ENCODE measurements around the gene PHF2.

The PHF2 gene

DNA sequence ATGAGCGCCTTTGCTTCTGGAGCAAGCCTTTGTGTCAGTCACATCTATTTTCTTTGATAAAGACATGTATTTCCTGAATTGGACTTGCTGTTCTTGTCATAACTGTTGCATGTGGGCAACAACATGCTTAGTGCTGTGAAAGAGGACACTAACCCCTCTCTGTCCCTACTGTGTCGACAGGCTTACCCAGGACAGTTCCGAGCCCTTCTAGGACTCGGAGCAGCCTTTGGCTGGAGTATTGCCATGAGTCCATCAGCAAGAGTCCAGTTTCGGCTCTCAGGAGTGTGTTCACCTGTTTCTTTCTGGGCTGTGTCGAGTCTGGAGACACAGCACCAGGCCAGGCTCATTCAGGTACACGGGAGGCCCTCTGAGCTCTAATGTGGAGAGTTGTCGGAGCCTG is 36.1 kb upstream of the PHF2 start (continued):
- TF ChIP-seq ZNF155 (tag by site-specific recombination; IDR thresholded peaks at IDR 0.05) (no peak), ZBTB8A (tag by site-specific recombination; IDR thresholded peaks at IDR 0.05) (no peak), ZNF473 (tag by site-specific recombination; IDR thresholded peaks at IDR 0.05) (no peak), RBAK (tag by site-specific recombination; IDR thresholded peaks at IDR 0.05) (no peak), ZSCAN16 (tag by site-specific recombination; IDR thresholded peaks at IDR 0.05) (no peak), GLIS1 (tag by site-specific recombination; IDR thresholded peaks at IDR 0.05) (no peak)
- TF ChIP-seq, protein P1, sequence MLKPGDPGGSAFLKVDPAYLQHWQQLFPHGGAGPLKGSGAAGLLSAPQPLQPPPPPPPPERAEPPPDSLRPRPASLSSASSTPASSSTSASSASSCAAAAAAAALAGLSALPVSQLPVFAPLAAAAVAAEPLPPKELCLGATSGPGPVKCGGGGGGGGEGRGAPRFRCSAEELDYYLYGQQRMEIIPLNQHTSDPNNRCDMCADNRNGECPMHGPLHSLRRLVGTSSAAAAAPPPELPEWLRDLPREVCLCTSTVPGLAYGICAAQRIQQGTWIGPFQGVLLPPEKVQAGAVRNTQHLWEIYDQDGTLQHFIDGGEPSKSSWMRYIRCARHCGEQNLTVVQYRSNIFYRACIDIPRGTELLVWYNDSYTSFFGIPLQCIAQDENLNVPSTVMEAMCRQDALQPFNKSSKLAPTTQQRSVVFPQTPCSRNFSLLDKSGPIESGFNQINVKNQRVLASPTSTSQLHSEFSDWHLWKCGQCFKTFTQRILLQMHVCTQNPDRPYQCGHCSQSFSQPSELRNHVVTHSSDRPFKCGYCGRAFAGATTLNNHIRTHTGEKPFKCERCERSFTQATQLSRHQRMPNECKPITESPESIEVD (tag by site-specific recombination; IDR thresholded peaks at IDR 0.05): no peak

DNA sequence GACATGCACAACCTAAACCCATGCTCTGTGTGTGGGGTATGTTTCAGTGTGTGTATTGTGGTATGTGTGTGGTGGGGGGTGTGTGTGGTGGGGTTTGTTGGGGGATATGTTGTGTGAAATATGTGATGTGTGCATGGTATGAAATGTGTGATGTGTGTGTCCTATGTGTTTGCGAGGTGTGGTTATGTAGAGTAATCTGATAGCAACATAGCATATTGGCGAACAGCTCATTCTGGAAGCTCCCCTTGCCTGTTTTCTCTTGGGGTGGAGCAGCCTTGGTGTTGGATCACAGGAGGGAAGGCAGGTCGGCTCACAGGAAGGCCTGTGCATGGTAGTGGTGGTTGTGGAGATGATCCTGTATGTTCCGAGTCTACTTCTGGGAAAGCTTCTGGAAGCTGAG is 35.4 kb upstream of the PHF2 start:
- H3K4me3 ChIP-seq (ENCODE audit: low read depth, low read length): no peak overlapping the region
- H3K27ac ChIP-seq (ENCODE audit: extremely low read depth, low read depth, low read length): no peak overlapping the region
- peaks cover 4 to 53% of the 10 kb centered on the region in 2 experiments; a peak in 1 of 3 replicates for H3K36me3 ChIP-seq (ENCODE audit: control insufficient read depth in 2 of 2, insufficient read depth in 1 of 2, low read length in 2 of 2)
- no peaks in the 10 kb centered on the region for H3K9me3 ChIP-seq (ENCODE audit: control insufficient read depth, insufficient read depth, low read depth, low read length)
- ChIA-PET POLR2A (no interaction called here), CTCF (no interaction called here)
- no peaks in the 10 kb centered on the region for H3K4me1 ChIP-seq (ENCODE audit: control insufficient read depth, insufficient read depth, low read length)
- no peak for TF ChIP-seq ZNF707 (tag by site-specific recombination; IDR thresholded peaks at IDR 0.05)
- TF ChIP-seq ZNF510 (tag by site-specific recombination; IDR thresholded peaks at IDR 0.05; ENCODE audit: insufficient replicate concordance): no peak
- TF ChIP-seq GLIS2 (tag by site-specific recombination; IDR thresholded peaks at IDR 0.05): no peak
- TF ChIP-seq, protein P2, sequence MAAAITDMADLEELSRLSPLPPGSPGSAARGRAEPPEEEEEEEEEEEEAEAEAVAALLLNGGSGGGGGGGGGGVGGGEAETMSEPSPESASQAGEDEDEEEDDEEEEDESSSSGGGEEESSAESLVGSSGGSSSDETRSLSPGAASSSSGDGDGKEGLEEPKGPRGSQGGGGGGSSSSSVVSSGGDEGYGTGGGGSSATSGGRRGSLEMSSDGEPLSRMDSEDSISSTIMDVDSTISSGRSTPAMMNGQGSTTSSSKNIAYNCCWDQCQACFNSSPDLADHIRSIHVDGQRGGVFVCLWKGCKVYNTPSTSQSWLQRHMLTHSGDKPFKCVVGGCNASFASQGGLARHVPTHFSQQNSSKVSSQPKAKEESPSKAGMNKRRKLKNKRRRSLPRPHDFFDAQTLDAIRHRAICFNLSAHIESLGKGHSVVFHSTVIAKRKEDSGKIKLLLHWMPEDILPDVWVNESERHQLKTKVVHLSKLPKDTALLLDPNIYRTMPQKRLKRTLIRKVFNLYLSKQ (tag by site-specific recombination; IDR thresholded peaks at IDR 0.05; ENCODE audit: borderline replicate concordance): no peak
- no peak for TF ChIP-seq ZNF529 (tag by site-specific recombination; IDR thresholded peaks at IDR 0.05; ENCODE audit: insufficient replicate concordance)
- TF ChIP-seq ZNF747 (tag by site-specific recombination; IDR thresholded peaks at IDR 0.05): no peak
- no peak for TF ChIP-seq ZNF416 (tag by site-specific recombination; IDR thresholded peaks at IDR 0.05)
- no peak for TF ChIP-seq ZIC2 (tag by site-specific recombination; IDR thresholded peaks at IDR 0.05)
- no peak for TF ChIP-seq BCL11B (tag by site-specific recombination; IDR thresholded peaks at IDR 0.05; ENCODE audit: low read depth)
- TF ChIP-seq, protein P3, sequence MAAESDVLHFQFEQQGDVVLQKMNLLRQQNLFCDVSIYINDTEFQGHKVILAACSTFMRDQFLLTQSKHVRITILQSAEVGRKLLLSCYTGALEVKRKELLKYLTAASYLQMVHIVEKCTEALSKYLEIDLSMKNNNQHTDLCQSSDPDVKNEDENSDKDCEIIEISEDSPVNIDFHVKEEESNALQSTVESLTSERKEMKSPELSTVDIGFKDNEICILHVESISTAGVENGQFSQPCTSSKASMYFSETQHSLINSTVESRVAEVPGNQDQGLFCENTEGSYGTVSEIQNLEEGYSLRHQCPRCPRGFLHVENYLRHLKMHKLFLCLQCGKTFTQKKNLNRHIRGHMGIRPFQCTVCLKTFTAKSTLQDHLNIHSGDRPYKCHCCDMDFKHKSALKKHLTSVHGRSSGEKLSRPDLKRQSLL (tag by site-specific recombination; IDR thresholded peaks at IDR 0.05): no peak
- TF ChIP-seq SETDB1 (IDR thresholded peaks at IDR 0.05; ENCODE audit: insufficient read length, low read length): no peak

DNA sequence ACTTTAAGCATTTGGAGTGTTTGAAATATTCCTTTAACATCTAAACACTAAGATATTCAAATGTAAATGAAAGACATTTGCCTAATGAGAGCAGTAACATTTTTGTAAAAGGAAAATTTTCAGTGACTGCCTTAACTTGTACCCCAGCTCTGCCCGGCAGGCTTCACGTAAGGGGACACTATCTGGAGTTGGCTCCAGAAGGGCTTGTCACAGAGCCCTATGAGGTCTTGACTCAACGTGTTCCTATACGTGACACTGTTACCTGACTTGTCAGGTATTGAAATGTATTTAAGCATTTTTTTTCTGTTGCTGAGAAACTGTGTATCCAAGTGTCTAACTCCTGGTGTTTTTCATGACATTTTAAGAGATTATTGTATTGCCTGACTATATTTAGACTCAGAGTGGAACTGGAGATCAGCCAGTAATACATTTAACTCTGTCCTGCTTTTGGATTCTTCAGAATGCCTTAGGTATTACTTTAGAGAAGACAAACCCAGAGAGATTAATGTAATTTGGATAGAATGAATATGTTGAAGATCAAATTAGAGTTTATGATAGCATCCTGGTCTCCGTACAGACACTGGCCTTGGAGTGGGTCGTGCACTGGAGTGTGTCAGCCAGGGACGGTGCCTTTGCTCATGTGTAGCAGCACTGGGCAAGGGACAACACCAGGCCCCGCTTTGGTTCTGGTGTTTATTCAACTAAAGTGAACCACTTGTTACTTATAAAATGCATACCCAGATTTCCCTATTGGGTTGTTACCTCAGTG is 34.6 kb upstream of the PHF2 start:
- ChIA-PET CTCF (no interaction called here), POLR2A (no interaction called here)
- no peak overlapping the region for H3K27ac ChIP-seq (ENCODE audit: extremely low read depth, low read depth, low read length)
- H3K36me3 ChIP-seq (ENCODE audit: control insufficient read depth in 2 of 2, insufficient read depth in 1 of 2, low read length in 2 of 2): peaks cover 4 to 56% of the 10 kb centered on the region in 2 experiments; a peak in 1 of 3 replicates
- no peaks in the 10 kb centered on the region for H3K9me3 ChIP-seq (ENCODE audit: control insufficient read depth, insufficient read depth, low read depth, low read length)
- TF ChIP-seq, protein P4, sequence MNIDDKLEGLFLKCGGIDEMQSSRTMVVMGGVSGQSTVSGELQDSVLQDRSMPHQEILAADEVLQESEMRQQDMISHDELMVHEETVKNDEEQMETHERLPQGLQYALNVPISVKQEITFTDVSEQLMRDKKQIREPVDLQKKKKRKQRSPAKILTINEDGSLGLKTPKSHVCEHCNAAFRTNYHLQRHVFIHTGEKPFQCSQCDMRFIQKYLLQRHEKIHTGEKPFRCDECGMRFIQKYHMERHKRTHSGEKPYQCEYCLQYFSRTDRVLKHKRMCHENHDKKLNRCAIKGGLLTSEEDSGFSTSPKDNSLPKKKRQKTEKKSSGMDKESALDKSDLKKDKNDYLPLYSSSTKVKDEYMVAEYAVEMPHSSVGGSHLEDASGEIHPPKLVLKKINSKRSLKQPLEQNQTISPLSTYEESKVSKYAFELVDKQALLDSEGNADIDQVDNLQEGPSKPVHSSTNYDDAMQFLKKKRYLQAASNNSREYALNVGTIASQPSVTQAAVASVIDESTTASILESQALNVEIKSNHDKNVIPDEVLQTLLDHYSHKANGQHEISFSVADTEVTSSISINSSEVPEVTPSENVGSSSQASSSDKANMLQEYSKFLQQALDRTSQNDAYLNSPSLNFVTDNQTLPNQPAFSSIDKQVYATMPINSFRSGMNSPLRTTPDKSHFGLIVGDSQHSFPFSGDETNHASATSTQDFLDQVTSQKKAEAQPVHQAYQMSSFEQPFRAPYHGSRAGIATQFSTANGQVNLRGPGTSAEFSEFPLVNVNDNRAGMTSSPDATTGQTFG (tag by site-specific recombination; IDR thresholded peaks at IDR 0.05; ENCODE audit: borderline replicate concordance): no peak
- H3K4me1 ChIP-seq (ENCODE audit: control insufficient read depth, insufficient read depth, low read length): no peaks in the 10 kb centered on the region
- no peak overlapping the region for H3K4me3 ChIP-seq (ENCODE audit: low read depth, low read length)

Measured in HEK293 (cell line).